ENCODE measurements around the gene UNG.

GRCh38 chr12:109098183-109098604 is 797 bp downstream of the UNG start:
- TF ChIP-seq CTCF (IDR thresholded peaks at IDR 0.05; ENCODE audit: insufficient read depth, low read length) (no peak), GABPA (IDR thresholded peaks at IDR 0.05; ENCODE audit: low read depth) (no peak), SPI1 (IDR thresholded peaks at IDR 0.05; ENCODE audit: borderline replicate concordance, low read depth) (no peak), POLR2AphosphoS5 (IDR thresholded peaks at IDR 0.05; ENCODE audit: low read depth) (no peak), REST (IDR thresholded peaks at IDR 0.05; ENCODE audit: insufficient replicate concordance, low read depth) (no peak)

Data from HL-60 (cell line).